Right ventricle myocardium superior (tissue), 1 donor: ENCODE data around the gene ZC4H2. TPM values are rescaled to one million over a fixed set of nuclear protein-coding genes. Genes with fewer than 3 reads are reported as not detected.

Experiments used
- total RNA-seq: library from RNA; stranded (reverse); fragmentation: NEBNext Ultra II Directional; extraction: Animal tissue kit (Norgen Biotek cat#: 25700); gene quantifications from one replicate; pipeline ENCODE4 v1.2.1, GENCODE V29; 2021
- donor health status: DM: no; HTN: yes; CAD: no; lungs with severe emphysema.

ZC4H2 gene
- total RNA-seq, 1 donor from 2014 or later: 4.8 TPM

Other genes starting within 250 kb of the ZC4H2 start
- 0.24 TPM for gene ZC3H12B, start 58.4 kb upstream of the ZC4H2 start, total RNA-seq